Measurements from ENCODE around the gene HSPA4. TPM values are rescaled to one million over a fixed set of nuclear protein-coding genes. Genes with fewer than 3 reads are reported as not detected.
"Not testable (repeated sequence)": the region's sequence is repeated elsewhere in the genome, so short reads cannot be mapped to it uniquely, and the experiment has no call there.

Gene HSPA4
- total and polyA plus RNA-seq, 2 experiments from 2014 or later, result 101 to 111 TPM

- in situ Hi-C loops (cut with MboI), result no loop called here
- Histone ChIP-seq H3K9me3 (ENCODE audit: low read depth) (no peaks in the 10 kb centered on the region), H3F3A (ENCODE audit: insufficient read depth) (no peaks in the 10 kb centered on the region), H4K20me1 (ENCODE audit: insufficient read depth) (no peaks in the 10 kb centered on the region), H3K27ac (no peak overlapping the region), H3K9ac (no peak overlapping the region), H3K4me3 (no peak overlapping the region), H3K4me1 (ENCODE audit: insufficient read depth) (no peaks in the 10 kb centered on the region), H3K4me2 (ENCODE audit: unreplicated experiment) (no peak overlapping the region), H3K9me2 (ENCODE audit: insufficient read depth) (no peaks in the 10 kb centered on the region), H3K36me3 (ENCODE audit: low read depth) (no peaks in the 10 kb centered on the region), H2AFZ (no peak overlapping the region), H3K27me3 (replicated peaks; ENCODE audit: insufficient read depth) (peaks cover 12% of the 10 kb centered on the region; the same call in 1 of the 2 replicates), H3K79me2 (ENCODE audit: insufficient read depth) (no peaks in the 10 kb centered on the region)
- TF ChIP-seq EZH2phosphoT487 (IDR thresholded peaks at IDR 0.05; ENCODE audit: insufficient read depth, low read depth) (no peak), EZH2 (IDR thresholded peaks at IDR 0.05; ENCODE audit: insufficient read depth, poor library complexity, severe bottlenecking) (no peak)
- 24 to 29% methylated on average over 2 of the region's 2 CpGs for WGBS, 2 experiments (ENCODE audit: low coverage in 1 of 2, low lambda C conversion rate in 2 of 2, missing lambda C conversion rate in 2 of 2)
- no peak for DNase-seq
Measured at GRCh38 chr5:133132717-133133116, 80.9 kb downstream of the HSPA4 start.

- H3K79me2 ChIP-seq (ENCODE audit: insufficient read depth); H3K4me3 ChIP-seq; H3K27ac ChIP-seq; H2AFZ ChIP-seq; H3K9me3 ChIP-seq (ENCODE audit: low read depth); H3K4me2 ChIP-seq (ENCODE audit: unreplicated experiment); H3K9me2 ChIP-seq (ENCODE audit: insufficient read depth); H4K20me1 ChIP-seq (ENCODE audit: insufficient read depth); H3K9ac ChIP-seq; in situ Hi-C loops (cut with MboI); H3K36me3 ChIP-seq (ENCODE audit: low read depth); DNase-seq; H3F3A ChIP-seq (ENCODE audit: insufficient read depth); H3K4me1 ChIP-seq (ENCODE audit: insufficient read depth): not testable (repeated sequence)
- H3K27me3 ChIP-seq (replicated peaks; ENCODE audit: insufficient read depth), result peaks cover 12% of the 10 kb centered on the region; the same call in 1 of the 2 replicates
- WGBS, 2 experiments (ENCODE audit: low coverage in 1 of 2, low lambda C conversion rate in 2 of 2, missing lambda C conversion rate in 2 of 2), result 69 to 72% methylated on average over 5 of the region's 5 CpGs
Measured at GRCh38 chr5:133133241-133133640, 81.4 kb downstream of the HSPA4 start.

- H3K9ac ChIP-seq; H3K4me2 ChIP-seq (ENCODE audit: unreplicated experiment); H3K9me3 ChIP-seq (ENCODE audit: low read depth); H3K9me2 ChIP-seq (ENCODE audit: insufficient read depth); H3K79me2 ChIP-seq (ENCODE audit: insufficient read depth); H2AFZ ChIP-seq; H3F3A ChIP-seq (ENCODE audit: insufficient read depth); H4K20me1 ChIP-seq (ENCODE audit: insufficient read depth); H3K4me3 ChIP-seq; H3K36me3 ChIP-seq (ENCODE audit: low read depth); H3K27ac ChIP-seq; H3K4me1 ChIP-seq (ENCODE audit: insufficient read depth); DNase-seq; H3K27me3 ChIP-seq (replicated peaks; ENCODE audit: insufficient read depth); in situ Hi-C loops (cut with MboI): not testable (repeated sequence)
- 24 to 28% methylated on average over 2 of the region's 2 CpGs for WGBS, 2 experiments (ENCODE audit: low coverage in 1 of 2, low lambda C conversion rate in 2 of 2, missing lambda C conversion rate in 2 of 2)
Measured at GRCh38 chr5:133136890-133137289, 85.1 kb downstream of the HSPA4 start.

GRCh38 chr5:133140311-133140710 is 88.5 kb downstream of the HSPA4 start:
- no peaks in the 10 kb centered on the region for H3K9me3 ChIP-seq (ENCODE audit: low read depth)
- H3K4me2 ChIP-seq (ENCODE audit: unreplicated experiment), result no peak overlapping the region
- H4K20me1 ChIP-seq (ENCODE audit: insufficient read depth), result no peaks in the 10 kb centered on the region

GRCh38 chr5:133141746-133142145 is 89.9 kb downstream of the HSPA4 start:
- no peaks in the 10 kb centered on the region for H3K9me3 ChIP-seq (ENCODE audit: low read depth)
- H3K36me3 ChIP-seq (ENCODE audit: low read depth), result no peaks in the 10 kb centered on the region
- no peak overlapping the region for H3K4me2 ChIP-seq (ENCODE audit: unreplicated experiment)
- H4K20me1 ChIP-seq (ENCODE audit: insufficient read depth), result no peaks in the 10 kb centered on the region
- no peaks in the 10 kb centered on the region for H3F3A ChIP-seq (ENCODE audit: insufficient read depth)
- no peak overlapping the region for H3K27ac ChIP-seq
- no peak overlapping the region for H2AFZ ChIP-seq
- no peaks in the 10 kb centered on the region for H3K79me2 ChIP-seq (ENCODE audit: insufficient read depth)
- no peak overlapping the region for H3K4me3 ChIP-seq
- WGBS, 2 experiments (ENCODE audit: low coverage in 1 of 2, low lambda C conversion rate in 2 of 2, missing lambda C conversion rate in 2 of 2), result 54 to 63% methylated on average over 3 of the region's 3 CpGs
- DNase-seq, result no peak
- H3K9ac ChIP-seq, result no peak overlapping the region
- H3K27me3 ChIP-seq (replicated peaks; ENCODE audit: insufficient read depth), result peaks cover 11% of the 10 kb centered on the region; the same call in 1 of the 2 replicates
- in situ Hi-C loops (cut with MboI), result no loop called here
- TF ChIP-seq EZH2 (IDR thresholded peaks at IDR 0.05; ENCODE audit: insufficient read depth, poor library complexity, severe bottlenecking), result no peak
- TF ChIP-seq EZH2phosphoT487 (IDR thresholded peaks at IDR 0.05; ENCODE audit: insufficient read depth, low read depth), result no peak
- H3K9me2 ChIP-seq (ENCODE audit: insufficient read depth), result no peaks in the 10 kb centered on the region
- no peaks in the 10 kb centered on the region for H3K4me1 ChIP-seq (ENCODE audit: insufficient read depth)

More at GRCh38 chr5:133140311-133140710, 88.5 kb downstream of the HSPA4 start:
- no peaks in the 10 kb centered on the region for H3K27me3 ChIP-seq (replicated peaks; ENCODE audit: insufficient read depth)
- WGBS, 2 experiments (ENCODE audit: low coverage in 1 of 2, low lambda C conversion rate in 2 of 2, missing lambda C conversion rate in 2 of 2), result 55 to 67% methylated on average over 5 to 7 of the region's 7 CpGs
- no peaks in the 10 kb centered on the region for H3K4me1 ChIP-seq (ENCODE audit: insufficient read depth)
- H3K4me3 ChIP-seq, result no peak overlapping the region
- TF ChIP-seq EZH2phosphoT487 (IDR thresholded peaks at IDR 0.05; ENCODE audit: insufficient read depth, low read depth), result no peak
- no peak for TF ChIP-seq EZH2 (IDR thresholded peaks at IDR 0.05; ENCODE audit: insufficient read depth, poor library complexity, severe bottlenecking)
- H3K79me2 ChIP-seq (ENCODE audit: insufficient read depth), result no peaks in the 10 kb centered on the region
- H3K9me2 ChIP-seq (ENCODE audit: insufficient read depth), result no peaks in the 10 kb centered on the region
- no peaks in the 10 kb centered on the region for H3F3A ChIP-seq (ENCODE audit: insufficient read depth)
- H3K27ac ChIP-seq, result no peak overlapping the region
- no peak overlapping the region for H2AFZ ChIP-seq
- DNase-seq, result no peak
- H3K9ac ChIP-seq, result no peak overlapping the region
- no peaks in the 10 kb centered on the region for H3K36me3 ChIP-seq (ENCODE audit: low read depth)
- in situ Hi-C loops (cut with MboI), result no loop called here
